ENCODE results near the gene ZNF672. TPM values are rescaled to one million over a fixed set of nuclear protein-coding genes. Genes with fewer than 3 reads are reported as not detected.

ZNF672 gene
- polyA plus RNA-seq, 1 donor (not counting 4 experiments of a cell fraction or from before 2014, with no cell fraction given), result 12.6 TPM

DNA sequence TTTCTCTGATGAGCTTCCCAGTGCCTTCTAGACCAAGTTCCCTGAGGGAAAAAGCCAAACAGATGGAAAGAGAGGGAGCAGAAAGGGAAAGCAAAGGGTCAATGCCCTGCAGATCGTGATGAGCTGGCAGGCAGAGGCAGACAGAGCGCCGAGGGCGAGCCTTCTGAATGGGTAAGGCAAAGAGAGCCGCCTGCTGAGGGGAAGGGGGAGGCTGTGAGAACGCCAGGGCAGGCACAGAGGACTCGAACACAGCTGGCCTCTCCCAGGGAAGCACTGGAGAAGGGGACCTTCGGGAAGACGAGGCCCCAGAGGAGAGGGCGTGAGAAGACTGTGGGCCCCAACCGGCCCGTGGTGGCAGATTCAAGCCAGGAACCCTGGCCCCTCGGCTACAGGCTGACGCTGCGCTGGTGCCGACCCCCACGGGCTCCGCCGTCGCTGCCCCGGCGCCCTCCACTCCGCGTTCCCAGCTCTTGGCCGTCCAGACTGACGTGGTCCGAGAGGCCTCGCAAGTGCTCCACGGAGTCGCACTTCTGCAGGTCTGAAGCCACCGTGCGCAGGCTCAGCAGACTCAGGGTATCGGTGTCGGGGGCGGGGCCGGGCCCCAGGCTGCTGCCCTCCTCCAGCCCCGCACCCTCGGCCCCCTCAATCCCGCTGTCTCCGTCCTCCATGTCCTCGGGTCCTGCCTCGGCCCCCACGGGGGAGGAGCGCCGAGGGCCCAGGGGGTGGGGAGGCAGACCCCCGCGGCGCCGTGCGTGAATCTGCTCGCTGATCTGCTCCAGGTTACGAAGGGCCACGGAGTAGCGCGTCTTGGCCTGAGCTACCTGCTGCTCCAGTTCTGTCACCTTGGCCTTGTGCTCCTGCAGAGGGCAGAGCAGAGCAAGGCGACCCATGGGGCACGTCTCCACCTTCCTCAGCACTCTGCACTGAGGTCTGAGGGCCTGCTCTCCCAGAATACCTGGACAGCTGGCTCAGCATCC lies 26.2 kb upstream of the ZNF672 start:
- Histone ChIP-seq H2AFZ (ENCODE audit: control insufficient read depth, low read length) (no peak overlapping the region), H3K27me3 (ENCODE audit: control insufficient read depth, extremely low read depth, insufficient read depth, low read length) (no peaks in the 10 kb centered on the region), H3K9ac (ENCODE audit: control insufficient read depth, extremely low read depth, insufficient read depth, low read length) (no peak overlapping the region), H3K36me3 (ENCODE audit: control insufficient read depth in 2 of 2, extremely low read depth in 1 of 2, insufficient read depth in 2 of 2, low read length in 2 of 2) (peaks cover 18 to 30% of the 10 kb centered on the region in 2 experiments), H3K9me3 (ENCODE audit: control insufficient read depth, low read depth, low read length) (no peaks in the 10 kb centered on the region), H4K20me1 (ENCODE audit: control insufficient read depth, extremely low read depth, insufficient read depth, low read length) (no peaks in the 10 kb centered on the region), H3K27ac (ENCODE audit: control insufficient read depth, insufficient read depth, low read length) (no peak overlapping the region), H3K4me1 (ENCODE audit: control insufficient read depth, extremely low read depth, insufficient read depth, low read length) (peaks cover 12% of the 10 kb centered on the region), H3K79me2 (ENCODE audit: control insufficient read depth, insufficient read depth, low read length) (no peaks in the 10 kb centered on the region), H3K9me1 (ENCODE audit: control insufficient read depth, extremely low read depth, insufficient read depth, low read length) (no peaks in the 10 kb centered on the region), H3K4me2 (ENCODE audit: control insufficient read depth, extremely low read depth, insufficient read depth, low read depth, low read length) (no peak overlapping the region), H3K4me3 (ENCODE audit: control insufficient read depth in 2 of 3, extremely low read depth in 1 of 3, insufficient read depth in 2 of 3, low read depth in 1 of 3, low read length in 3 of 3) (no peak overlapping the region)
- FAIRE-seq, result no peak
- dilution Hi-C loops (cut with MboI; ENCODE audit: extremely low pct_ligation_motif_present, low sequenced_read_pairs), result no loop called here
- TF ChIP-seq, protein P1, sequence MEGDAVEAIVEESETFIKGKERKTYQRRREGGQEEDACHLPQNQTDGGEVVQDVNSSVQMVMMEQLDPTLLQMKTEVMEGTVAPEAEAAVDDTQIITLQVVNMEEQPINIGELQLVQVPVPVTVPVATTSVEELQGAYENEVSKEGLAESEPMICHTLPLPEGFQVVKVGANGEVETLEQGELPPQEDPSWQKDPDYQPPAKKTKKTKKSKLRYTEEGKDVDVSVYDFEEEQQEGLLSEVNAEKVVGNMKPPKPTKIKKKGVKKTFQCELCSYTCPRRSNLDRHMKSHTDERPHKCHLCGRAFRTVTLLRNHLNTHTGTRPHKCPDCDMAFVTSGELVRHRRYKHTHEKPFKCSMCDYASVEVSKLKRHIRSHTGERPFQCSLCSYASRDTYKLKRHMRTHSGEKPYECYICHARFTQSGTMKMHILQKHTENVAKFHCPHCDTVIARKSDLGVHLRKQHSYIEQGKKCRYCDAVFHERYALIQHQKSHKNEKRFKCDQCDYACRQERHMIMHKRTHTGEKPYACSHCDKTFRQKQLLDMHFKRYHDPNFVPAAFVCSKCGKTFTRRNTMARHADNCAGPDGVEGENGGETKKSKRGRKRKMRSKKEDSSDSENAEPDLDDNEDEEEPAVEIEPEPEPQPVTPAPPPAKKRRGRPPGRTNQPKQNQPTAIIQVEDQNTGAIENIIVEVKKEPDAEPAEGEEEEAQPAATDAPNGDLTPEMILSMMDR (optimal IDR thresholded peaks at IDR 0.05 in 1 of 3, IDR thresholded peaks at IDR 0.05 in 1 of 3, conservative IDR thresholded peaks at IDR 0.05 in 1 of 3; ENCODE audit: extremely low read depth in 1 of 3, insufficient read depth in 2 of 3, low read length in 3 of 3), result peak in 2 of 3 experiments; percentile 17 to 38
- TF ChIP-seq EZH2 (IDR thresholded peaks at IDR 0.05; ENCODE audit: low read length), result no peak
- no peak for DNase-seq (ENCODE audit: low read depth, low spot score)

DNA sequence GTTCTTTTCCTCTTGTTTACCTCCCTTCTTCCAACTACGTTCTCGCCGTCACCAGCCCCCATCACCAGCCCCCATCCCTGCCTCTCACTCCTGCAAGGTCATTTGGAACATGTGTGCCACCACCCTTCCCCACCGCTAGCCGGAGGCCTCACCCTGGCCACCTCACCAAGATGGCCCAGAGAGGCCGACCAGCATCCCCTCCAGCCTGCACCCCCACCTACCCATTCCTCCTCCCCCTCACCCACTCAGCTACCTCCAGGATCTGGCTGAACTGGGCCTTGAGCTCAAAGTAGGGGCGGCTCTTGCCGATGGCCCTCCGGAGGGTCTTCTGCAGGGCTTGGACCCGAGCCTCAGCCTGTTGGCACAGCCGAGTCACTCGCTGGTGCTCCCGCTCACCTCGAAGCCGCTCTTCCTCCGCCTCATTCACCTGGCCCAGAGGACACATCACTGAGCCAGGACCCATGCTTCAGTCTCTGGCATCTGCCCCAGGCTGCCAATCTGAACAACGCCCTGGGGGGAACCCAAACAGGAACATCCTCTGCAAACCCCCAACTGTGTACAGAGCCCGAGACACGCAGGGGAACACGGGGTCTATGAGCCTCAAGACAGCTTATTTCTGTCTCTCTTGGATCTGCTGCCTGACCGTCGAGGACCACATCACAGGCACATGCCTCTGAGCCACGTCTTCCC lies 25.1 kb upstream of the ZNF672 start:
- DNase-seq (ENCODE audit: low read depth, low spot score) (no peak), FAIRE-seq (no peak)
- no peak for TF ChIP-seq EZH2 (IDR thresholded peaks at IDR 0.05; ENCODE audit: low read length)
- TF ChIP-seq, protein P1 (optimal IDR thresholded peaks at IDR 0.05 in 1 of 3, IDR thresholded peaks at IDR 0.05 in 1 of 3, conservative IDR thresholded peaks at IDR 0.05 in 1 of 3; ENCODE audit: extremely low read depth in 1 of 3, insufficient read depth in 2 of 3, low read length in 3 of 3), result no peak
- Histone ChIP-seq H3K4me3 (ENCODE audit: control insufficient read depth in 2 of 3, extremely low read depth in 1 of 3, insufficient read depth in 2 of 3, low read depth in 1 of 3, low read length in 3 of 3) (no peak overlapping the region), H3K4me1 (ENCODE audit: control insufficient read depth, extremely low read depth, insufficient read depth, low read length) (peaks cover 12% of the 10 kb centered on the region), H2AFZ (ENCODE audit: control insufficient read depth, low read length) (no peak overlapping the region), H3K4me2 (ENCODE audit: control insufficient read depth, extremely low read depth, insufficient read depth, low read depth, low read length) (no peak overlapping the region), H3K79me2 (ENCODE audit: control insufficient read depth, insufficient read depth, low read length) (peaks cover 2% of the 10 kb centered on the region), H3K9me1 (ENCODE audit: control insufficient read depth, extremely low read depth, insufficient read depth, low read length) (no peaks in the 10 kb centered on the region), H4K20me1 (ENCODE audit: control insufficient read depth, extremely low read depth, insufficient read depth, low read length) (no peaks in the 10 kb centered on the region), H3K36me3 (ENCODE audit: control insufficient read depth in 2 of 2, extremely low read depth in 1 of 2, insufficient read depth in 2 of 2, low read length in 2 of 2) (peaks cover 20 to 33% of the 10 kb centered on the region in 2 experiments), H3K9me3 (ENCODE audit: control insufficient read depth, low read depth, low read length) (no peaks in the 10 kb centered on the region), H3K9ac (ENCODE audit: control insufficient read depth, extremely low read depth, insufficient read depth, low read length) (no peak overlapping the region), H3K27me3 (ENCODE audit: control insufficient read depth, extremely low read depth, insufficient read depth, low read length) (no peaks in the 10 kb centered on the region), H3K27ac (ENCODE audit: control insufficient read depth, insufficient read depth, low read length) (no peak overlapping the region)
- dilution Hi-C loops (cut with MboI; ENCODE audit: extremely low pct_ligation_motif_present, low sequenced_read_pairs), result no loop called here
